HUDEP-2 (cell line): ENCODE data around the gene MNAT1.
"Not testable (repeated sequence)": the region's sequence is repeated elsewhere in the genome, so short reads cannot be mapped to it uniquely, and the experiment has no call there.

ENCODE experiments used
- DNase-seq, 76 experiments: peaks; one replicate each; lab custom pipeline; 2025; ENCODE audit not compliant: unreplicated experiment in 76 of 76; lab: John Stamatoyannopoulos, UW

The MNAT1 gene

DNA sequence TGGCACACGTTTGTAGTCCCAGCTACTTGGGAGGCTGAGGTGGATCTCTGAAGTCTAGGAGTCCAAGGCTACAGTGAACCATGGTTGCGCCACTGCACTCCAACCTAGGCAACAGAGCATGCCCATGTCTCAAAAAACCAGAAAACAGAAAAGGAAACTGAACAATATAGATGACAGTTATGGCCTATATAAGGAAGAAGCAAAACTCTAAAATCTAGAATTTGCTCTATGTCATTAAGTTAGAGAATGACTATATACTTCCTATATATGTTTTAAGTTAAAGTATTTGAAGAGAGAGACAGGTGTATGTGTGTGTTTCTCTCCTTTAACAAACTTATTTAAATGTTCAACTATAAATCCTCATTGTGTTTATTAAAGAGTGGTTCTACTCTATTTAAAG lies 65.8 kb downstream of the MNAT1 start:
- no peak for DNase-seq

DNA sequence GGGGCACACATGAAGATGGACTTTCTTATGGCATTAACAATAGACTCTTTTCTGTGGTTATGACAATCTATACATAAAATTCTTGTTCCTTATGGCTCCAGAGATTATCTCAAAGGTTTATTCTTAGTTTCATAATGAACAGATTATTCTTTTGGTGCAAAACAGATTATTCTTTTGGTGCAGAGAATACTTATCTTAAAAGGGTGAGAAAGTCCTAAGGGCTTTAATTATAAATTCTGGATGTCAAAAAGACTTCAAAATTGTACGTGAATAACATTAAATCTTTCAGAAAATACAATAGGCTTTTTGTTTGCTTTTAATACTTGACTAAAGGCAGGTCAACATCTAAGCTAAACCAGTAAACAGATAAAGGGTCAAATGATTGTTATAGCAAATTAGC lies 69.3 kb downstream of the MNAT1 start:
- no peak for DNase-seq

DNA sequence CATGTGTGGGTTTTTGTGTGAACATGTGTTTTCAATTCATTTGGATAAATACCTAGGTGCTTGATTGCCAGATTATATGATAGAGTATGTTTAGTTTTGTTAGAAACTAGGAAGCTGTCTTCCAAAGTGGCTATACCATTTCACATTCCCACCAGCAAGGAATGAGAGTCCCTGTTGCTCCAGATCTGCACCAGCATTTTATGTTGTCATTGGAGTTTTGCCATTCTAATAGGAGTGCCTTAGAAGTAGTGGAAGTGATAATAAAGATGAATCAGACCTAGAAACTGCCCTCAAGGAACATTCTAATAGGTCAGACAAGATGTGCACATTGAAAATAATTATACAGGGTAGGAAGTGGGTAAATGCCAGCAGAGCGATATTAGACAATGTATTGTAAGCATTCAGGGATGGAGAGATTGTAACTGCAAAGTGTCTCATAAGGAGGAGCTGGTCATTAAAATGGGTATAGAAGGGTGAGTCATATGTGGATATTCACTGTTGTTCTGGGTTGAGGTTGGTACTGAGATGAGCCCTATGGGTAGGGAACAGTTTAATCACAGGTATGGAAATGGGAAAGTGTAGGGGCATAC lies 71.4 kb downstream of the MNAT1 start:
- no peak for DNase-seq

GRCh38 chr14:60807247-60807646 lies 72.7 kb downstream of the MNAT1 start:
- no peak for DNase-seq

GRCh38 chr14:60807971-60808370 lies 73.4 kb downstream of the MNAT1 start:
- DNase-seq = no peak

GRCh38 chr14:60812987-60813386 lies 78.4 kb downstream of the MNAT1 start:
- DNase-seq = no peak

DNA sequence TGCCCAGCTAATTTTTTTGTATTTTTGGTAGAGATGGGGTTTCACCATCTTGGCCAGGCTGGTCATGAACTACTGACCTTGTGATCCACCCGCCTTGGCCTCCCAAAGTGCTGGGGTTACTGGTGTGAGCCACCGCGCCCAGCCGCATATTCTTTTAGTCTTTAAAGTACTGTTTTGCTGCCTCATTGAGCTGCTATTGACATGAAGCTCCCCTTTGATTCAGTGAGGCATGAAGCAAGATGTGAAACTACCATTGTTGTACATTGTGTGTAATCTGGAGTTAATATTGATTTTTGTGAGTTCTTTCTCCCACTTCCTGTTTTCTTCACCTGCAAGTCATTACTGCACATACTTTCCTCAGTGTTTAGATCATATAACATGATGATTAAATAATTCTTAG lies 80.8 kb downstream of the MNAT1 start:
- DNase-seq = no peak

DNA sequence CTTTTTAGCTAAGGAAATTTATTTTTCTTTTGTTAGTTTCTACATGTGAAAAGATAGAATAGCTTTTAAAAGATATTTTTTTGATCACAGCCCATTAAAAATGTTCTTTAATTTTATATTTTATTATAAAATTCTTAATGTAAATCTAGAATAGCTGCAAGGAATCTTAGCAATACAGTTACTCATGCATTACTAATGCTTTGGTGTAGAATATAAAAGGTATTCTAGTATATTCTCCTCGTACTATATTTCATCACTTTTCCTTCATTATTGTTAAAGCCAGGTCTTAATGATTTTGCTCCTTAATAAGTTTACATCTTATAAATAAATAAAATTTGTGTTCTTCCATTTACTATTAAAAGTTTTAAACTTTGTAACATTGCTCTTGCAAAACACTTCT lies 82.6 kb downstream of the MNAT1 start:
- DNase-seq = no peak

DNA sequence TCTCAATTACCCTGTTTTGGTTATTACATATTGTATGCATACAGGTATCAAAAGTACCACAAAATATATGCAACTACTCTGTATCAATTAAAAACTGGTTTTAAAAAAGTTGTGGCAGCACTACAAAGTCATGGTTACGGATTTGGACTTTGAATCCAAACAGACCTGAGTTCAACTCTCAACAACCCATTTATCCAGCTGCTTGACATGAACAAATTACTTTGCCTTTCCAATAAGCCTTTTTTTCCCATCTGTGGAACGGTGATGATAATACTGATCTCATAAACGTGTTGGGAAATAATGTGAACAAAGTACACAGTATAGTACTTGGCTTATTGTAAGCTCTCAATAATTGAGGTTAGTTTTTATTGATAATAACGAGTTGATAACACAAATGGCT lies 85.0 kb downstream of the MNAT1 start:
- no peak for DNase-seq

GRCh38 chr14:60838601-60839000 lies 104.0 kb downstream of the MNAT1 start:
- DNase-seq = no peak

DNA sequence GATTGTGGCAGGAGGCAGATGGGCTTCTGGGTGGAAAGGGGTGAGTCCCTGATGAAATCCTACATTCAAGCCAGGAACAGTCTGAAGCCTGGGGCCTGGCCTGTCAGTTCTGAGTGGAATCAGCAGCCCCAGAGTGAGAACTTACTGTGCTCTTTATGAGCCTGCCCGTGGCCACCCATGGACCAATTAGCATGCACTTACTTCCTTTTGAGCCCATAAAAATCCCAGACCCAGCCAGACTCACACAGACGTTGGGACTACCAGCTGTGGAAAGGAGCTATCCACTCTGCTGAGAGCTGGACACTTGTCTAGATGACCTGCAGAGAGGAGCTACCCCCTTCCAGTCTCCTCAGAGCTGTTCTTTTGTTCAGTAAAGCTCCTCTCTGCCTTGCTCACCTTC lies 104.5 kb downstream of the MNAT1 start:
- DNase-seq = no peak

GRCh38 chr14:60839657-60840056 lies 105.1 kb downstream of the MNAT1 start:
- no peak for DNase-seq

DNA sequence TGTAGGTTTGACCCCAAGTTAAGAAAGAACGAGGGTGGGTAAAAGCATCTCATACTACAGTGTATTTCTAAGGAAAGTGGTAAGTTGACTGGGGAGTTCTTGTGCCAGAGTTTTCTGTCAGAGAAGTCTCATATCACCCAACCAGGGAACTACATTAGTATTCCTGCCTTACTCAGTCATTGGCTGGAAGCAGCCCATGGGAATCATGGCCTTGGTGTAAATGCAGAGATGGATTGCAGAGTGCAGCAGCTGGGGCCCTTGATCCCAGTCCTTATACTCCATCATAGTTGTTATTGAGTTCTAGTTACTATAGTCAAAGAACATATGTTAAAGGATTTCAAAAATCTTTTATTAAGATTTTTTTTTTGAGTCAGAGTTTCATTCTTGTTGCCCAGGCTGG lies 105.8 kb downstream of the MNAT1 start:
- DNase-seq = no peak

GRCh38 chr14:60845523-60845922 lies 111.0 kb downstream of the MNAT1 start:
- no peak for DNase-seq

DNA sequence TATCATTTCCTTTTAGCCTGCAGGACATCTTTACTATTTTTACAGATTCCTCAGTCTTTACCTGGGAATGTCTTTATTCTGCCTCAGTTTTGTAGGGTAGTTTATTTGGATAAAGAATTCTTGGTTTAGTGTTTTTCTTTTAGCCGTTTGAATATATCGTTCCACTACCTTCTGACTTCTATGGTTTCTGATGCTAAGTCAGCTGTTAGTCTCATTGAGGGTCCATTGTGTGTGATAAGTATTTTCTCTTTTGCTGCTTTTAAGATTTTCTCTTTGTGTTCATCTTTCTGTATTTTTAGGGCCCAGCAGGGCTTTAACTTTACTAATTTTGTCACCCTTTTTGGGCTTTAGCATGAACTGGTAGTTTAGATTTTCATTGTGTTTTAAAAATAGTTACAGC lies 113.5 kb downstream of the MNAT1 start:
- DNase-seq = no peak

GRCh38 chr14:60851692-60852091 lies 117.1 kb downstream of the MNAT1 start:
- not testable (repeated sequence) for DNase-seq

DNA sequence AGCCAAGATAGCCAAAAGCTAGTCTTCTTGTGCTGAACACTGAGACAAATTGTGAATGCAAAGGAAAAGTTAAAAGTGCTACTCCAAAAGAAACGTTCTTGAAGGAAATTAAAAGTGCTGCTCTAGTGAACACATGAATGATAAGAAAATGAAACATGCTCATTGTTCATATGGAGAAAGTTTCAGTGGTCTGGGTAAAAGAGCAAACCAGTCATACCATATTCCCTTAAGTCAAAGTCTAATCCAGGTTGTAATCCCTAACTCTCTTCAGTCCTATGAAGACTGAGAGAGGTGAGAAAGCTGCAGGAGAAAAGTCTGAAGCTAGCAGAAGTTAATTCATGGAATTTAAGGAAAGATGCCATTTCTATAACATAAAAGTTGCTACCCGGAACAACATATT lies 121.5 kb downstream of the MNAT1 start:
- DNase-seq = no peak

GRCh38 chr14:60859525-60859924 lies 125.0 kb downstream of the MNAT1 start:
- no peak for DNase-seq

DNA sequence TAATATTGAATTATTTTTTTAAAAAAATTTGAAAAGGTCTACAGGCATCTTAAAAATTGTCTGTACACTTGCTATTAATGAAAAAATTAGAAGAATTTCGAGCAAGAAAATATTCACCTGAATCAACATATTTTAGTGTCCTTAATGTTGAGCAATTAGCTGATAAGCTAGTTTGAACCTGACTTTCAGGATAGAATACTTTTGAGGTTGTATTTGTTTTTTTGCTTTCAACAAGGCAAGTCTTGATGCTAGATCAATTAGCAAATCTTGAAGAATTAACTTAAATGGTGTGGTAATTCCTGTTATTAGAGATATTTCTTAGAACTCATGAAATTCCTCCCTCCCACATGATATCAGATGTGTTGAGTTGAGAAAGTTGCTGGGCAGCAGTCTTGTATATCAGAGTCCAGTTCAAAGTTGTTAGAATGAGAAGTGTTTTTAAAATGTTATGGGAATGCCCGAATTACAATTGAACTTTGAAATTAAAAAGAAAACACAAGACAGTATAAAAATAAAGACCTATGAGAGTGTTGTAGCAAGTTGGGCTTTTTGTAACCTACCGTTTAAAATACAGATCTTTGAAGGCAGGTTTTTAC lies 127.1 kb downstream of the MNAT1 start:
- DNase-seq = no peak

DNA sequence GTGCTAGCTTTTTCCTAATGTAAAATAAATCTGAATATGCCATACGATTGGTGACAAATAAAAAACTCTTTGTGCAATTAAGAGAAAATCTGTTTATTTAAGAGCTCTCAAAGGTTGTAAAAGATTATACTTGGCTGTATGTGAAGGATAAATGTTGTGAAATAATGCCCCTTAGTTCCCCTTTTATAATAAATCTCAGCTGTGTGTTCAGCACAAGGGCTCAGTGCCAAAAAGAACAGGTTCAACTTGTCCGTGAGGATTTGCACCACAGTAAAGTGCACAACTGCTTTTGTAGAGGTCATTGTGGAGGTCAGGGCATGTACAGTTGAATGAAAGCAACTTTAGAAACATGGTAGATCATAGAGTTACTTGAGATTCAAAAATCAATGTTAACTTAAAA lies 127.7 kb downstream of the MNAT1 start:
- DNase-seq = no peak

DNA sequence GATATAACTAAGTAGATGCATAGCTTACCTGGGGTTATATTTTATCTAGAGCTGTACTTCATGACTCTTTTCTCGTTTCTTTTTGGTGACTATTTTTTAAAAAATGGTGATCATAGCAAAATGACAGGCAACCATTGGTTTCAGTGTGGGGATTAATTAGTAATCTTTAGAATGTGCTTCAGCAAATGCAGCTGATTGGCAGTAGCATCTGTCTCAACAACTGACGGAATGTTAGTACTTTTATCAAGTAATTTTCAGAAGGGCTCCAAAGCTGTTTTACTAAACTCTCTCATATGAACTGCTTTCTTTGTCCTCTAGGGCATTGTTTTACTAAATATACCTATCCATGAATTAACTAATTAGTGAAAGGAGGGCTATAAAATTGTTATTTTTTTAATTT lies 128.7 kb downstream of the MNAT1 start:
- no peak for DNase-seq

DNA sequence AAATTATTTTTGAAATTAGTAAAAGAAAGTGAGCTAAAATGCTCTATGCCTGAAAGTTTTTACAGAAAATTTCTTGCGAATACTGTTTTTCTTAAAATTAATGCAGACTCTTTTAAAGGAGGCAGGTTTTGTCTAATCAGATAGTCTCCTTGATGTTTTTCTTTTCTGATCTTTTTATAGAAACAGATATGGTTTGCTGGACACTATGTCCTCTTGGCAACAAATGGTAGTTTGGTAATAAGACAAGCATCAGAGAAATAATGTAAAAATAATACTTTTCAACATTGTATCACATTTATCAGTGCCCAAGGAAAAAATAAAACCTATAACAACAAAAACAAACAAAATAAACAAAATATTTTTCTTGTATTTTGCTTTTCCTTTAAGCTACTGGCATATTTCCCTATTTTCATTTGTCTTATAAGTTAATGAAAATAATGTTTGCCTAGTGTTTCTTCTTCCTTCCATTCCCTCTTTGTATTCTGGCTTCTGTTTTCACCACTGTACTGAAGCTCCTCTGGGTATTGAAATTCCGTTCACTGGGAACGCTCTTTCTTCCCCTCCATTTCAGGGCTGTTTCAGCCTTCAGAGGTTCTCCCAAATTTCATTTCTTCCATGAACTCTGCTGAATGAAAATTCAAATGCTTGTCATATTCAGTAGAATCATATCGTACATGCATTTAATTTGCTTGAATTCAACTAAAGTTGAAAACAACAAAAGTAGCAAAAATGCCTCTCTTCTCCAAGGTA lies 131.0 kb downstream of the MNAT1 start:
- DNase-seq = no peak
